HepG2 (cell line): Measurements from ENCODE around the gene AGR3. TPM values are rescaled to one million over a fixed set of nuclear protein-coding genes. Genes with fewer than 3 reads are reported as not detected.

Source experiments
- ATAC-seq: fragments of 200-7000 bp; cut with Tn5 transposase; 3 replicates; pipeline ENCODE4 v1.9.1; 2020; ENCODE audit warnings: mild to moderate bottlenecking, moderate library complexity
- BruUV-seq: library from RNA; stranded (reverse); fragments of 400-500 nt; replicated peaks from 2 replicates; lab custom pipeline; 2021; lab: Mats Ljungman, UMichigan
- CTCF ChIA-PET: fragments of 300-600 bp; formaldehyde crosslinking; extraction: SDS; loops from one replicate; lab custom pipeline; 2021; ENCODE audit warnings: low total read pairs, inconsistent platforms, low intra/inter-chr PET ratio; lab: Yijun Ruan, JAX
- POLR2A ChIA-PET: fragments of 350-600 bp; sonication (Branson Sonifier 250); formaldehyde crosslinking; loops from one replicate; lab custom pipeline; 2020; ENCODE audit warnings: antibody characterized with exemption, inconsistent platforms; lab: Yijun Ruan, JAX
- DNase-seq: peaks from one replicate; pipeline ENCODE4 v3.0.0-alpha.2; 2015; ENCODE audit warnings: low spot score
- FAIRE-seq: peaks from 3 replicates; lab custom pipeline; 2011; peaks lifted over from hg19 to GRCh38; lab: Jason Lieb, UNC
- H2AFZ ChIP-seq: one replicate; pipeline ENCODE4 v1.6.1; 2011; ENCODE audit warnings: low read length, inconsistent platforms
- H3K27ac ChIP-seq: fragments of 300-600 bp; 3 replicates; pipeline ENCODE4 v1.8.0; 2011; ENCODE audit warnings: mixed run types, mild to moderate bottlenecking, mixed read lengths, low read length, inconsistent platforms; ENCODE audit not compliant: insufficient read depth; ENCODE audit errors: extremely low read length
- H3K27me3 ChIP-seq, 2 experiments: fragments of 200-600 bp in 1 of 2; 2 replicates in 1 of 2; 3 replicates in 1 of 2; pipeline versions ENCODE4 v1.6.0 to v1.8.0; 2011; ENCODE audit warnings: low read length in 2 of 2, mild to moderate bottlenecking in 2 of 2, moderate library complexity in 2 of 2, inconsistent platforms in 1 of 2; ENCODE audit not compliant: insufficient read depth in 2 of 2, control insufficient read depth in 1 of 2
- H3K36me3 ChIP-seq, 2 experiments: fragments of 200-600 bp in 1 of 2; replicated peaks in 1 of 2; 2 replicates in 1 of 2; 3 replicates in 1 of 2; pipeline versions ENCODE4 v1.5.1 to v1.8.0; 2011; ENCODE audit warnings: low read length in 2 of 2, inconsistent platforms in 1 of 2; ENCODE audit not compliant: insufficient read depth in 2 of 2, control insufficient read depth in 1 of 2
- H3K4me1 ChIP-seq: 2 replicates; pipeline ENCODE4 v1.5.1; 2012; ENCODE audit warnings: low read length, inconsistent platforms; ENCODE audit not compliant: insufficient read depth
- H3K4me2 ChIP-seq: 2 replicates; pipeline ENCODE4 v1.6.0; 2011; ENCODE audit warnings: low read depth, low read length, inconsistent platforms
- H3K4me3 ChIP-seq, 3 experiments: fragments of 200-600 bp in 1 of 3; sonication (generic), shearing (Covaris generic) in 1 of 3; replicated peaks in 1 of 3; 2 replicates each; pipeline ENCODE4 v1.5.1; 2011 to 2016; ENCODE audit warnings: low read length in 3 of 3, inconsistent platforms in 2 of 3, low read depth in 2 of 3, mild to moderate bottlenecking in 2 of 3, control low read depth in 1 of 3, mixed read lengths in 1 of 3; ENCODE audit not compliant: insufficient read depth in 1 of 3
- H3K79me2 ChIP-seq: one replicate; pipeline ENCODE4 v1.6.1; 2011; ENCODE audit warnings: low read length, inconsistent platforms; ENCODE audit not compliant: insufficient read depth
- H3K9ac ChIP-seq: 2 replicates; pipeline ENCODE4 v1.6.0; 2011; ENCODE audit warnings: mild to moderate bottlenecking, low read depth, low read length, inconsistent platforms; ENCODE audit not compliant: insufficient read depth
- H3K9me3 ChIP-seq: 2 replicates; pipeline ENCODE4 v1.5.1; 2012; ENCODE audit warnings: mild to moderate bottlenecking, low read length
- H4K20me1 ChIP-seq: 2 replicates; pipeline ENCODE4 v1.6.0; 2011; ENCODE audit warnings: inconsistent platforms, mild to moderate bottlenecking, low read length, moderate library complexity; ENCODE audit not compliant: insufficient read depth
- ASH2L ChIP-seq: fragments of 300-600, 200-600 bp; sonication (generic); IDR thresholded peaks from 2 replicates; pipeline ENCODE4 v1.7.0; 2017; ENCODE audit warnings: low read depth, mild to moderate bottlenecking, moderate library complexity, mixed read lengths, low read length; ENCODE audit not compliant: insufficient read length
- DPF2 ChIP-seq: sonication (generic); formaldehyde crosslinking; IDR thresholded peaks from 2 replicates; pipeline ENCODE4 v1.4.0; 2020; ENCODE audit warnings: mild to moderate bottlenecking, low read depth, missing genetic modification reagents, borderline replicate concordance
- ISX ChIP-seq: sonication (generic); formaldehyde crosslinking; conservative IDR thresholded peaks from 2 replicates; pipeline ENCODE4 v1.5.0; 2020; ENCODE audit warnings: missing genetic modification reagents
- PPARG ChIP-seq: conservative IDR thresholded peaks from 2 replicates; pipeline ENCODE4 v1.6.1; 2016; ENCODE audit warnings: missing biosample characterization, missing genetic modification reagents
- THAP9 ChIP-seq: sonication (generic); formaldehyde crosslinking; IDR thresholded peaks from 2 replicates; pipeline ENCODE4; 2020; ENCODE audit warnings: missing genetic modification reagents, mild to moderate bottlenecking, borderline replicate concordance
- YEATS2 ChIP-seq: sonication (generic); formaldehyde crosslinking; IDR thresholded peaks from 2 replicates; pipeline ENCODE4 v1.4.0; 2020; ENCODE audit warnings: missing genetic modification reagents, borderline replicate concordance
- ZNF362 ChIP-seq: sonication (generic); formaldehyde crosslinking; IDR thresholded peaks from 2 replicates; pipeline ENCODE4 v1.4.0; 2020; ENCODE audit warnings: missing genetic modification reagents, mild to moderate bottlenecking, borderline replicate concordance
- ZNF878 ChIP-seq: sonication (generic); formaldehyde crosslinking; IDR thresholded peaks from 2 replicates; pipeline ENCODE4 v1.8.1; 2023; ENCODE audit warnings: mild to moderate bottlenecking, missing genetic modification reagents, moderate library complexity
- WGBS: methylation state at CpG from one replicate; pipeline ENCODE4 v1.1.6; 2017; ENCODE audit warnings: low lambda C conversion rate; 5-methylcytosine and 5-hydroxymethylcytosine counted together
- in situ Hi-C: cut with HindIII; loops from 2 replicates; pipeline ENCODE4 v1.10.0; 2017; ENCODE audit warnings: low pct_unique_long_range_greater_than_20kb; ENCODE audit not compliant: extremely low pct_ligation_motif_present
- intact Hi-C: fragments of 100-400 bp; cut with micrococcal nuclease; formaldehyde crosslinking; loops from one replicate; pipeline ENCODE4 v1.10.0; 2022; ENCODE audit not compliant: unreplicated experiment
- polyA plus RNA-seq, 8 experiments: library from polyadenylated mRNA; depleted of rRNA in 3 of 8; stranded (reverse) in 7 of 8; unstranded in 1 of 8; fragments of >200 nt; fragmentation: Illumina TruSeq in 4 of 8; extraction: Trizol in 4 of 8; gene quantifications; 2 replicates each; pipeline versions ENCODE4 v1.2.1 to v1.2.3, GENCODE V29; 2011 to 2016; ENCODE audit warnings: low read depth in 4 of 8, missing spikeins in 1 of 8, mixed read lengths in 1 of 8; ENCODE audit not compliant: insufficient read depth in 1 of 8
- total RNA-seq, 5 experiments: library from RNA; depleted of rRNA; stranded (reverse); fragments of >200 nt; fragmentation: Illumina TruSeq; extraction: Trizol; gene quantifications; 2 replicates each; pipeline ENCODE4 v1.2.3, GENCODE V29; 2016; ENCODE audit warnings: low read depth in 1 of 5
- TF ChIP-seq, protein P1 (sequence below): sonication (generic); formaldehyde crosslinking; IDR thresholded peaks from 2 replicates; pipeline ENCODE4 v1.8.1; 2023; ENCODE audit warnings: mild to moderate bottlenecking, moderate library complexity, missing genetic modification reagents
- TF ChIP-seq, protein P2 (sequence below): sonication (generic); formaldehyde crosslinking; IDR thresholded peaks from 2 replicates; pipeline ENCODE4 v1.9.0; 2021; ENCODE audit warnings: mild to moderate bottlenecking, missing genetic modification reagents
- TF ChIP-seq, protein P3 (sequence below): IDR thresholded peaks from 2 replicates; pipeline ENCODE4 v1.6.1; 2016; ENCODE audit warnings: missing biosample characterization, missing genetic modification reagents, low read depth

Gene AGR3
- total and polyA plus RNA-seq, 2 of the 13 experiments (the other 11 are each of a cell fraction or from before 2014, with no cell fraction given): not detected

DNA sequence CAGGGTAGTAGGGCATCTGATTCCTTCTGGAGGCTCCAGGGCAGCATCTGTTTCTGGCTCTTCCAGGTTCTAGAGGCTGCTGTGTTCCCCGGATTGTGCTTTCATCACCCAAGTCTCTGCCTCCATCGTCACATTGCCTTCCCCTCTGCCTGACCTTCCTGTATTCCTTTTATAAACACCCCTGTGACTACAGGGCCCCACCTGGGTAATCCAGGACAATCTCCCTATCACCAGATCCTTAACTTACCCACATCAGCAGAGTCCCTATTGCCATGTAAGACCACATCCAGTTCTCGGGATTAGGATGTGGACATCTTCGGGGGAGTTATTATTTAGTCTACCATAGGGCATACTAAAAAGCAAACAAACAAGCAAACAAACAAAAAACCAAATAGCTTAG, 39.4 kb upstream of the AGR3 start:
- H3K36me3 ChIP-seq: no peaks in the 10 kb centered on the region
- DNase-seq: no peak
- H3K27ac ChIP-seq: no peak overlapping the region
- no peaks in the 10 kb centered on the region for H3K9me3 ChIP-seq
- no peak overlapping the region for H3K9ac ChIP-seq
- intact Hi-C loops (no loop called here), in situ Hi-C loops (no loop called here)
- no peak overlapping the region for H3K4me2 ChIP-seq
- ATAC-seq: no peak
- H3K4me1 ChIP-seq: peaks cover 11% of the 10 kb centered on the region
- no peaks in the 10 kb centered on the region for H3K79me2 ChIP-seq
- H3K4me3 ChIP-seq: no peak overlapping the region
- CTCF ChIA-PET: no interaction called here
- 57% methylated on average over 4 of the region's 4 CpGs for WGBS
- FAIRE-seq: no peak
- POLR2A ChIA-PET: no interaction called here
- H3K27me3 ChIP-seq: no peaks in the 10 kb centered on the region
- no peak overlapping the region for H2AFZ ChIP-seq
- no peaks in the 10 kb centered on the region for H4K20me1 ChIP-seq
- no TSS peak for BruUV-seq
- TF ChIP-seq ASH2L (no peak), PPARG (CRISPR knock-in tag) (no peak), ZNF878 (CRISPR knock-in tag) (no peak), ISX (CRISPR knock-in tag) (no peak), YEATS2 (CRISPR knock-in tag) (no peak), ZNF362 (CRISPR knock-in tag) (no peak), THAP9 (no peak), DPF2 (CRISPR knock-in tag) (no peak)
- TF ChIP-seq, protein P1, sequence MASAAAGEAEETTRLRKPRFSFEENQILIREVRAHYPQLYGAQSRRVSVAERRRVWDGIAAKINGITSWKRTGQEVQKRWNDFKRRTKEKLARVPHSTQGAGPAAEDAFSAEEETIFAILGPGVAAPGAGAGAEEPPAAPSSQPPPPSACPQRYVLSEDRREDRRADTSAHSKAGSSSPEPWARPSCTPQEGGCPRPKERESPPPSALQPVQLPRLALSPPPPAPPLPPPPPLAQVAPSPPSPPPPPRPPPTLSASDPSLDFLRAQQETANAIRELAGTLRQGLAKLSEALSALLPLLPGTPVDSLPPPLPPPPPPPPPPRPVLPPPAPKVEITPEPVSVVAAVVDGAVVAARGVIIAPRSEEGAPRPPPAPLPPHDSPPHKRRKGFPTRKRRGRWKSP (CRISPR knock-in tag): no peak
- TF ChIP-seq, protein P2, sequence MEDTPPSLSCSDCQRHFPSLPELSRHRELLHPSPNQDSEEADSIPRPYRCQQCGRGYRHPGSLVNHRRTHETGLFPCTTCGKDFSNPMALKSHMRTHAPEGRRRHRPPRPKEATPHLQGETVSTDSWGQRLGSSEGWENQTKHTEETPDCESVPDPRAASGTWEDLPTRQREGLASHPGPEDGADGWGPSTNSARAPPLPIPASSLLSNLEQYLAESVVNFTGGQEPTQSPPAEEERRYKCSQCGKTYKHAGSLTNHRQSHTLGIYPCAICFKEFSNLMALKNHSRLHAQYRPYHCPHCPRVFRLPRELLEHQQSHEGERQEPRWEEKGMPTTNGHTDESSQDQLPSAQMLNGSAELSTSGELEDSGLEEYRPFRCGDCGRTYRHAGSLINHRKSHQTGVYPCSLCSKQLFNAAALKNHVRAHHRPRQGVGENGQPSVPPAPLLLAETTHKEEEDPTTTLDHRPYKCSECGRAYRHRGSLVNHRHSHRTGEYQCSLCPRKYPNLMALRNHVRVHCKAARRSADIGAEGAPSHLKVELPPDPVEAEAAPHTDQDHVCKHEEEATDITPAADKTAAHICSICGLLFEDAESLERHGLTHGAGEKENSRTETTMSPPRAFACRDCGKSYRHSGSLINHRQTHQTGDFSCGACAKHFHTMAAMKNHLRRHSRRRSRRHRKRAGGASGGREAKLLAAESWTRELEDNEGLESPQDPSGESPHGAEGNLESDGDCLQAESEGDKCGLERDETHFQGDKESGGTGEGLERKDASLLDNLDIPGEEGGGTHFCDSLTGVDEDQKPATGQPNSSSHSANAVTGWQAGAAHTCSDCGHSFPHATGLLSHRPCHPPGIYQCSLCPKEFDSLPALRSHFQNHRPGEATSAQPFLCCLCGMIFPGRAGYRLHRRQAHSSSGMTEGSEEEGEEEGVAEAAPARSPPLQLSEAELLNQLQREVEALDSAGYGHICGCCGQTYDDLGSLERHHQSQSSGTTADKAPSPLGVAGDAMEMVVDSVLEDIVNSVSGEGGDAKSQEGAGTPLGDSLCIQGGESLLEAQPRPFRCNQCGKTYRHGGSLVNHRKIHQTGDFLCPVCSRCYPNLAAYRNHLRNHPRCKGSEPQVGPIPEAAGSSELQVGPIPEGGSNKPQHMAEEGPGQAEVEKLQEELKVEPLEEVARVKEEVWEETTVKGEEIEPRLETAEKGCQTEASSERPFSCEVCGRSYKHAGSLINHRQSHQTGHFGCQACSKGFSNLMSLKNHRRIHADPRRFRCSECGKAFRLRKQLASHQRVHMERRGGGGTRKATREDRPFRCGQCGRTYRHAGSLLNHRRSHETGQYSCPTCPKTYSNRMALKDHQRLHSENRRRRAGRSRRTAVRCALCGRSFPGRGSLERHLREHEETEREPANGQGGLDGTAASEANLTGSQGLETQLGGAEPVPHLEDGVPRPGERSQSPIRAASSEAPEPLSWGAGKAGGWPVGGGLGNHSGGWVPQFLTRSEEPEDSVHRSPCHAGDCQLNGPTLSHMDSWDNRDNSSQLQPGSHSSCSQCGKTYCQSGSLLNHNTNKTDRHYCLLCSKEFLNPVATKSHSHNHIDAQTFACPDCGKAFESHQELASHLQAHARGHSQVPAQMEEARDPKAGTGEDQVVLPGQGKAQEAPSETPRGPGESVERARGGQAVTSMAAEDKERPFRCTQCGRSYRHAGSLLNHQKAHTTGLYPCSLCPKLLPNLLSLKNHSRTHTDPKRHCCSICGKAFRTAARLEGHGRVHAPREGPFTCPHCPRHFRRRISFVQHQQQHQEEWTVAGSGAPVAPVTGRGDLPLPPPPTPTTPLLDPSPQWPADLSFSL (CRISPR knock-in tag): no peak
- TF ChIP-seq, protein P3, sequence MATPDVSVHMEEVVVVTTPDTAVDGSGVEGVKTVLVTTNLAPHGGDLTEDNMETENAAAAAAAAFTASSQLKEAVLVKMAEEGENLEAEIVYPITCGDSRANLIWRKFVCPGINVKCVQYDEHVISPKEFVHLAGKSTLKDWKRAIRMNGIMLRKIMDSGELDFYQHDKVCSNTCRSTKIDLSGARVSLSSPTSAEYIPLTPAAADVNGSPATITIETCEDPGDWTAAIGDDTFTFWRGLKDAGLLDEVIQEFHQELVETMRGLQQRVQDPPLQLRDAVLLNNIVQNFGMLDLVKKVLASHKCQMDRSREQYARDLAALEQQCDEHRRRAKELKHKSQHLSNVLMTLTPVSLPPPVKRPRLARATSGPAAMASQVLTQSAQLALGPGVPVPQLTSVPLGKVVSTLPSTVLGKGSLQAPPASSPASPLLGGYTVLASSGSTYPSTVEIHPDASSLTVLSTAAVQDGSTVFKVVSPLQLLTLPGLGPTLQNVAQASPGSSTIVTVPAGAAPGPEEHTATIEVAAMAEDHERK (CRISPR knock-in tag): no peak
